ENCODE measurements around the gene MAN1A1.

The MAN1A1 gene

DNA sequence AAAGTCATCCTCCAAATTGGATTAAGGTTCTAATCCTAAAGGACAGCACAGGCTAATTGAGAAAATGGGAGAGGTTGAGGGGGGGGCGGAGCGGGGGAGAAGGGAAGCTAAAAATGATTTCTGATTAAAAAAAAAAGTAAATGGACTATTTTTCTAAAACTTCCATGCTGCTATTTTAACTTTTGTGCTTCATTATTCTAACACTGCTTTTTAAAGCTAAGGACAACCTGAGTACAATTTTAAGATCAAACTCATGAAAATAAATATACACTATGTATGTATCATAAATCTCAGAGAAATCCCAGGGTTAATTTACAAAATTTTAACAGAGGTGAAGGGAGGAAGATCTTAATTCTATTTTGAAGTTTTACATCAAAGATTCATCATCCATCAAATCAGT, 4.4 kb downstream of the MAN1A1 start:
- no peak for DNase-seq

DNA sequence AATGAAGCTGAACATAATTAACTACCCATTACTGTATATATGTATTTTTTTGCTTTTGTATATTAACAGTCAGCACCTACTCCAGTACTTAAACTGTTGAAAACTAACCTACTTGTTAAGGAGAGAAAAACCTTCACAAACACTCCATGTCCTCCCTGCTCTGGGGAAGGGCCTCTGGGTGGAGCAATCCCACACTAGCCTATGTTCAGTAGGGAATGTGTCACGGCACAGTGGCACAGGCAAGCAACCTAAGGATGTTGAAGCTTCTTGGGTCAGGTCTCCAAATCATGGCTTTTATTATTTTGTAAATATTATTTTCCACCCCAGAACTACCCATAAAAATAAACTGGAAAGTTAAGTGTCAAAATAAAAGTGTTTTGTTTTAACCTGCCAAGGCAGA, 5.3 kb downstream of the MAN1A1 start:
- DNase-seq: no peak

DNA sequence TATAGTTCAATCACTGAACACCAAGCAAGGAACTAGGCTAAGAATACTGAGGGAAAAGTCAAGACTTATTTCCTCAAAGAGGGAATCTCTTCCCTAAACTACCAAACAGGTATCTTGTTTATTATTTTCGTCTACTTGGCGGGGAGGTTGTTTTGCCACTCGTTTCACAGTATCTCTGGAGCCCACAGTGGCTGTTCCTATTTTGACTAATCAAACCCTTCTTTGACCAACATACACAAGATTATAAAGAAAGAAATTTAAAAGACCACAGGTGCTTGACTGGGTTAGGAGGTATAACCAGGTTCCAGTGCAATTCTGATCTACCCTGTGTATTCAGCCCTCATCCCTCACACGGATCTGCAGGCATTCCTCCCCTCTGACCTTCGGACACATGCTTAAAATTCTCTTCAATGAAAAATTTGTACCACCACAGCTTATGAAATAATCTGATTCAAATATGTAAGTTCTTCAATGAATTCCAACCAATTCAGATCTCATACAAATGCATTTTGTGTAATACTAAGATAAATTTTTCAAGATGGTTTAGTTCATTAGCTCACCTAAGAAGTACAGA, 5.9 kb downstream of the MAN1A1 start:
- no peak for DNase-seq

DNA sequence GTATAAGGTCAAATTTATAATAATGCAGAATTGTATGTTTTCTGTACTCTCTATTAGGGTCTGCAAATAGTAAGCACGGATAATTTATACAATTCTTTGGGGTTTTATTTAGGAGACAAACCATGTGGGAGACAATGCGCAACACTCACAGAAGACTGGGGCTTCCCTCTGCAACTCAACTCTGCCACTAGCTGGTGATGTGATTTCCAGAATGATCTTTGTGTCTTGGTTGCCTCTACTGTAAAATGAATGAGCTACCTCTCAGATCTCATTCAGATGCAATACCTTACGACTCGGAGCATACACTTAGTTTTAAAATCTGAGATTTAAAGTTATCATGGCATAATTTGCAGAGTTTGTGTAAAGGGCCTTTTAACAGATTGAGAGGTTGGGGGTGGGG, 6.4 kb downstream of the MAN1A1 start:
- DNase-seq: peak; percentile 7

DNA sequence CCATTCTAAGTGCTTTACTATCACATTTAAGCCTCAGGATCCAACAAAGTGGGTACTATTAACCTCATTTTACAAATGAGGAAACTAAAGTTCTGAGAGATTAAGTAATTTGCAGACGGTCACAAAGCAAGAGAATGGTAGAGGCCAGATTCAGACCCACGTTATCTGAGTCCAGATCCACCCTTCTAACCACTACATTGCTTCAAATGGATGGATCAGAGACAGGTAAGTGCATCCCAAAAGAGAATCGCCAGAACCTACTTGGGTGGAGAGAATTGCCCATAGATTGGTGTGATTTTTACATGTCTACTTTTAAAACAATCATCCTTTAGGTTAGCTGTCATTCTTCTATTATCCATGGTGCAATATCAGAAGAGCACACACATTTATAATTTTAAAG, 7.1 kb downstream of the MAN1A1 start:
- no peak for DNase-seq

DNA sequence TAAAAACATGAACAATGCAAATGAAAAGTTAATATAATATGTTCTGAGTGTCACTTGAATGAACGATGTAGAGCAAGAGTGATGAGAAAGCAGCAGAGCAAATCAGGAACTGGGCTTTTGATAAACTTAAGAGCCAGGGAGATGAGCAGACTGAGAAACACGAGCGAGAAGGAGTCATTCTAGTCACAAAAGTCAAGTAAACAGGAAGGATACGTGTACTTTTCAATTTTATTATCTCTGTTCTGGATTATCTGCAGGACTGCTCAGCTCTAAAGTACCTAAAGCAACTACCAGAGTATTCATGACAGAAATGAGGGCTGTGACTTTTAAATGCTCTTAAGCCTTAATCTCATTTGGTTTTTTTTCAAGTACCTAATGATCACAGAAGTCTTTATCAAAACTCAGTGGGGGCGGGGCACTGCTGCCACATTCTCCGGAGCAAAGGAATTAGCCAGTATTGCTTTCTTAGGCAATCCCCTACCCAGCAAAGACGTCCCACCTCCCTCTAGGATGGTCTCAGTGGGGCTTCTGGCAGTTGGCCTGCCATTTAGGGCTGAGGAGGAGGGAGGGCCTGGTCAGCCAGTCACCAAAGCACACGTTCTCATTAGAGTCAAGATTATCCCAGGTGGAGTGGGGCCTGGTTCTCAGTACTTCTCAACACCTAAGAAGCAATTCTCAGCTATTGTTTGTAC, 8.6 kb downstream of the MAN1A1 start:
- no peak for DNase-seq

DNA sequence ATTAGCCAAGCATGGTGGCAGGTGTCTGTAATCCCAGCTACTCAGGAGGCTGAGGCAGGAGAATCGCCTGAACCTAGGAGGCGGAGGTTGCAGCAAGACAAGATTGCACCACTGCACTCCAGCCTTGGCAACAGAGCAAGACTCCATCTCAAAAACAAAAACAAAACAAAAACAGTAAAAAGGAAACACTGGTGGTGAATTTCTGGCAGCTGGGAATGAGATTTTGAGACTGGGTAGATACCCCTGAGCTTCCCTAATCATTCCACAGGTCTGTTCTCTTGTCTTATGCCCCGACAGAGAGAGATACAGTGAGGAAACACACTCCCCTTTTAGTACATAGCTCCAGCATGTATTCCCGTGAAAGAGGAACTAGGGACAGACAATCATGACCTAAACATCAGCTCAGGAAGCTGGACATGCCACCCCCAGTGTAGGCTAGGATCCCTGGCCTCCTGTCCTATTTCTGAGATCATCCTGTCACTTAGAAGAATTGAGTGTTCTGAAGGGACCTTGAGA, 9.6 kb downstream of the MAN1A1 start:
- no peak for DNase-seq

DNA sequence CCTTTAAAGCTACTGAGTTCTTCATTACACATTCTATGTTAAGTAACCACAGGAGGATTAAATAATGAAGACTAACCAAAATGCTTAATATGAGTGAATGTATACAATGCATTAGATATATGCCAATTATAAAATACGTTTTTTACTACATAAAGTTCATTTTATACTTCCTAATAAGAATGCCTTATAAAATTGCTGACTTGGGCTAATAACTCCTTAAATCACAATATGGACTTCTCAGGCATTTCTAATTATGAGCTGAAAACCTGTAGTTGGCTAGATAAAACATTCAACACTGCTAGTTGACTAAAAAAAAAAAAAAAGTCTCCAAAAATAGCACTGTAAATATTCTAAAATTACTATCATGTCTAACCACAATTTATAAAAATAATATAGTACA, 11.8 kb downstream of the MAN1A1 start:
- DNase-seq: no peak

DNA sequence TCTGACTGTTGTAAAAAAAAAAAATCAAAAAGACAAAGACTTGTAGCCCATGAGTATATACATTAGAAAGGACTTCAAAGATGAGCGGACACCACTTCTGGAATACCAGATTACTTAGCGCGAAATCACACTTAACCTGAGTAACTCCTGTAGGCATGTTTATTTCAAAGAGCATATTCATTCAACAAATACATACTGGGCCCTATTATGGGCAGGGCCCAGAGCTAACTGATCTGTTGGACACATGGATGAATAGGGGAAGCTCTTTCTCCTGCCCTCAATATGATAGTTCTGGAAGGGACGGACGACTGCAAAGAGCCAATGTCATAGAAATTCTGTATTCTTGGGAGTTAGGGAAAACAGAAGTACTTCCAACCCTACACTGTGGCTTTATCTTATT, 12.3 kb downstream of the MAN1A1 start:
- no peak for DNase-seq

DNA sequence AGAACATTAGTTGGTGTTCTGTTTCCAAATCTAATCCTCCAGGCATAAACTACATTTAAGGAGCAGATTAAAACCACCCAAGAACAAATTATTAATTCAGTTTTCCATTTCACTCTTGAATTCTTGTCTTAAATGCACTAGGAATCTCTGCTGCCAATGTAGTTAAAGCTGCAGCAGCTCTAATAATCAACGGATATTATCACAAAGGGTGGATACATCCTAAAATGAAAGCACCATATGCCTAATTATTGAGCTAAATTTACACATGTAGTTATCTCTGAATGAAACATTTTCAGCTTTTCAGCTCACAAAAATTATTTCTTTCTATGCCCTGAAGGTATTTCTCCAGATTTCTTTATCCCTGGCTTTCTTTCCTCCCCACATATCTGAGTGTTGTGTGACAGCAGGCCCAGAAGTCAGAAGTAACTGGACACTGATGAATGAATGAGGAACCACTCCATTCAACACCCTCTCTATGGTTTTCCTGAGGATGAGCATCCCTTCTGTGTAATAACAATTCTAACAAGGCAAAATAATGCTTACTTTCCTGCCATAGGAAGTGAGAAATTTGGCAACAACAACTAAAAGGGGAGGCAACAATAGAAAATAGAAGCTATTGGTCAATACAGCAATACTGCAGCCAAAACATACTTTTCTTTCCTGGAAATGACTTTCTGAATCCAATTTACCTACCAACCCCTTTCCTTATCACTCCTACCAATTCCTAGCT, 14.9 kb downstream of the MAN1A1 start:
- DNase-seq: no peak

DNA sequence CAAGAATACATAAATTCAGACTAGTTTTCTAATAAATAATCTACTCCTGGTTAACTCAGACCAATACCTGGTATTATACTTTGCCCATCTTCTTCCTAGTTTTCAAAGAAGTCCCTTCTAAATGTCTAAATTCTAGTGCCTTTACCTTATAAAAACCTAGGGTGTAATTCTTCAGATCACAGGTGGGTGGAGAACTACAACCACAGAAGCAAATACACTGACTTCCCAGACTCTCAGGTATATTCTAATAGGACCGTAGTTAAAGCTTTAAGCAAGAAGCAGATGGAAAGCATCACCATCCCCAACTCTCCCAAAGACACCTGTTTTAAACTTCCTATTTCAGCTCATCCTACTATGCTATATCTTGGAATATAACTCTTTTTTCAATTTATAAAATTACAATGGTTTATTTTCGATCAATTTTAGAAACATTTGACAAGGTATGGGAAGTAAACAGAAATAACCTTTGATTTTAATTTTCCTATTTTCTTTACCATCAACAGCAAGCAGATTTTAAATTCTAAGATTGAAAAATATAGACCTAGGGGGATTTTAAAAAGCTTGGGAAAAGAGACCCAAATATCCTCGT, 15.8 kb downstream of the MAN1A1 start:
- no peak for DNase-seq

DNA sequence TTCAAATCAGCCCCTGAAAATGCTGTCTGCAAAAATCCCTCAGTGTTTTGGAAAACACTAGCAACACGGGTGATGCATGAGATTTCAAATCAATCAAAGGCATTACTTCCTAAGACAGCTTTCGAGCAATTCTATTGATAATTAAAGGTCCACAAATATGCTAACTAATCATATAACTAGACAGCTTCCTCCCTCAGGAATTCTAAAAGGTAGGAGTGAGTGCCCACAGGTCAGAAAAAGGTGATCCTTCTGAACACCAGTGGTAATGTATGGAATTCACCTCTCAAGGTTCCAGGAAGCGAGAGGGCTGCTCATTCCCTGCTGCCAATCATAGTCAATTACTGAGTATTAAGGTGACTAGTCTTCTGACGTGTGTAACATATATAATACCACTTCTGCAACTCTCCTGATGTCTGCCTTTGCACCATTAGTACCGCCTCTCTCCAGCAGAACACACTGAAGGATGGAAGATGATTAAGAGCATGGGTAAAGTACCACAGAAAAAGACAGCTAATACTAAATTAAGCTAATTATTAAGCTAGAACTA, 16.4 kb downstream of the MAN1A1 start:
- no peak for DNase-seq

DNA sequence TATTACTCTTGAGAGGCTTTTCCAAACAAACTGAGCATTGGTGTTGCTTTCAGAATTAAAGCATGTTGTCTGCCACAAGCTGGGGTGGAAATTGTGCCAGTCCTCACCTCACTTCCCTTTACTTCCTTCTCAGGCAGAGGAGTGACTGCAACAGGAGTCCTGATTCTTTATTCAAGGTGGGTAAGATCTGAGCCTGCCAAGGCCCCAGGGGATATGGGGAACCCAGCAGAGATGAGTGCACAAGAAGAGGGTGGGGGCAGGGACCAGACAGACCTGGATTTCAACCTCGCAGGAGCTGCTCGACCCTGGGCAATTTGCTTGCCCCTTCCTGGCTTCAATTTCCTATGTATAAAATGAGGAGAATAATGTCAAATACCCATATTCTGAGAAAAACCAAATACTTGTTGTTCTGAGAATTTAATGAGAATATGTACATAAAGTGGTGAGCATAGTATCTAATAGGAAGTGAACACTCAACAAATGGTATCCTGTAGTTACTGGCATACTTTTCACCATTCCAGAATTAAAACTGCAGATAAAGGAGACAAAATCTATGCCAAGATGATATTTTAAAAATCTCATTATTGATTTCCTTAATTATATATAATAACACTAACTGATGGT, 17.8 kb downstream of the MAN1A1 start:
- no peak for DNase-seq

DNA sequence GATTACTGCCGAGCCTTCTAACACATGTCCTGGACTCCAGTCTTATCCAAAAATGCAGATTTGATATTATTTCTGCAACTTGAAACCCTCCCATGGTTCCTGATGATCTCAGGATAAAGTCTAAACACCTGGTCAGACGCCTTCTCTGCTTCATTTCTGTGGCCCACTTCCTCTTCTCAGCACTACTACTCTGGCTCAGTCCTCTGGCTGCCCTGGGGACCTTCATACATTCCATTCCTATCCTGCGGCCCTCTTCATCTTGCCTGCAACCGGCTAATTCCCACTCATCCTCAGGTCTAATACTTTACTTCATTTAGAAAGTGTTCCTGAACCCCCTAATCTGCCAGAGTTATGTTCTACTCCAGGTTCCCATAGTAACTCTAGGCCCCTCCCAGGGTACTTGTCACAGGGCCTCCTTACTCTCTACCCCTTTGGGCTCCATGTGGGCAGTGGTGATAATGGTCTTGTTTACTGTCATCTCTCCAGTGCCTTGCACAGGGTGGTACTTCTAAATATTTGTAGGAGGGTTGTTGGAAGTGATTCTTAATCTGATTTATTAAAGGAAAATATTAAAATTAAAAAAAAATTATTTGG, 18.9 kb downstream of the MAN1A1 start:
- no peak for DNase-seq

DNA sequence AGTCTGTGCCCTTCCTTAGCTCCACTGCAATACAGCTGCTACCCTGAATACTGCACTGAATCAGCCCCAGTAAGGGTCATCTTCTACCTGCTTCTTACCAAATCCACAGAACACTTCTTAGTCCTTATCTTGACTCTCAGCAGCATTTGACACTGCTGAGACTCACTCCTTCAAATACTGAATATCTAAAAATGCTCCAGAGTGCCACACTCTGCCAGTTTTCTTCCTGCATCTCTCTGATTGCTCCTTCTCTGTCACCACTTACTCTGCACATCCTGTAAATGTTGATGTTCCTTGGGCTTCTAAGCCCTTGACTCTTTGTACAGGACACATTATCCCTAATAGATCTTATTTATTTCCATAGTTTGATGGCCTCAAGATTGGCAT, 19.8 kb downstream of the MAN1A1 start:
- DNase-seq: no peak

DNA sequence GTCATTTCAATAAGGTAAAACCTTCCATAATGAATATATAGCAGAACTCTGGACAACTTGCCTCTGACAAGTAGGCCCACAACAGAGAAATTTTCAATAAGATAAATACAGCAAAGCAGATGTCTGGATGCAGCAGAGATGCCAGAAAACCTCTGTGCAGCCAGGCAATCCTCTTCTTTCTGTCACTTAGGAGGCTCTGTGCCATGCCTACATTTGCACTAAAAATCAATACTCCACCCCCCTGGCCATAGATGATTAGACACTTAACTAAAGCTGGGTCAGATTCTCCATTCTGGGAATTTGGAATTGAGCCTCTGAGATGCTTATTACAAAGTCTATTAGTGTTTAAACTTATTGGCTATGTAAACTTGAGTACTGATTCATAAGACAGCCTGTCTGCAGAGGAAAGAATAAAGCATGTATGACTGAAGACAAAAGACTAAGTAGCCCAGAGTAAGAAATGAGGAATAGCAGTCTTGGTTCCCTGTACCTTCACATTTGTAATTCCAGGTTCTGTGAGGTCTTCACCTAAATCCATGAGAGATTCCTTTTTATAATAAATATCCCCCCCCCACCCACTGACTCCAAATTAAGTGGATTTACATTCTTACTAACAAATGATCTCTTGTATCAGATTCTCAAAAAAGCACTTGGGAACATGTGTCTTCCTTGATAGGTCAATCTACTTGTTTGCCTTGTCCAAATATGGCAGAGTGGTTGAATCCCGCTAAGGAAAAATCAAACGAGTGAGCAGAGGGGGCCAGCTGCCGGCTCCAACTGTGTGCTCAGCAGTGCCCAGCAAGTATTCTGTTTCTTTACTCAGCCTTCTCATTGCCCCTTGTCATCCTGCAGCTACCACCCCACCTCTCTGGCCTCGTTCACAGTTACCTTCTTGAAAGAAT, 20.4 kb downstream of the MAN1A1 start:
- no peak for DNase-seq

DNA sequence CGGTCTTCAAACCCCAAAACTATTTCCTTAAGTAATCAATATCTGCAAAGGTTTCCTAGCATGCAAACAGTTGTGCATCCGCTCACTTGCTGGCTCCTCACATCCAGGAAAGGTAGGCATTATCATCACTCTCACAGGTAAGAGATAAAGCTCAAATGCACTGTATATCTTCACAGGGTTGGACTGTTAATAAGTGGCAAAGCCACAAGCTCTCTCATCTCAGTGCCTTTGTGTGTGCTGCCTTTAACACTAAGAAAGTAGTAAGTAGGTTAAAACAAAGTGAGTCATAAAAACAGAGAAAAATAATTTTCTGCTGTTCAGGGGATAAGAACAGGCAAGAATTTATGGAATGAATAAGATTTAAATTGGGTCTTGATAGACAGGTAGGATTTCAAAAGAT, 21.3 kb downstream of the MAN1A1 start:
- no peak for DNase-seq

DNA sequence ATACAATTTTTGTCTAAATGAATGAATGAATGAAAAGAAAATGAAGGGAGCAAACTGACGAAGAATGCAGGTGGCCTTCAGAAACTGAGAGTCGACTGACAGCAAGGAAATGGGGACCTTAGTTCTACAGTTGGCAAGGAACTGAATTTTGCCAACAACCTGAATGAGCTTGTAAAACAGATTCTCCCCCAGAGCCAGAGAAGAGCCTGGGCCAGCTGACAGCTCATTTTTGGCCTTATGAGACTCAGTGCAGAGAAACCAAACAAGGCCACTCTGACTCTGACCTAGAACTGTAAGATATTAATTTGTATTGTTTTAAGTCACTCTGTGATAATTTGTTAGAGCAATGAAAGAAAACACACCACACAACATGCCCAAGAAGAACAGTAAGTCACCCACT, 21.8 kb downstream of the MAN1A1 start:
- no peak for DNase-seq

DNA sequence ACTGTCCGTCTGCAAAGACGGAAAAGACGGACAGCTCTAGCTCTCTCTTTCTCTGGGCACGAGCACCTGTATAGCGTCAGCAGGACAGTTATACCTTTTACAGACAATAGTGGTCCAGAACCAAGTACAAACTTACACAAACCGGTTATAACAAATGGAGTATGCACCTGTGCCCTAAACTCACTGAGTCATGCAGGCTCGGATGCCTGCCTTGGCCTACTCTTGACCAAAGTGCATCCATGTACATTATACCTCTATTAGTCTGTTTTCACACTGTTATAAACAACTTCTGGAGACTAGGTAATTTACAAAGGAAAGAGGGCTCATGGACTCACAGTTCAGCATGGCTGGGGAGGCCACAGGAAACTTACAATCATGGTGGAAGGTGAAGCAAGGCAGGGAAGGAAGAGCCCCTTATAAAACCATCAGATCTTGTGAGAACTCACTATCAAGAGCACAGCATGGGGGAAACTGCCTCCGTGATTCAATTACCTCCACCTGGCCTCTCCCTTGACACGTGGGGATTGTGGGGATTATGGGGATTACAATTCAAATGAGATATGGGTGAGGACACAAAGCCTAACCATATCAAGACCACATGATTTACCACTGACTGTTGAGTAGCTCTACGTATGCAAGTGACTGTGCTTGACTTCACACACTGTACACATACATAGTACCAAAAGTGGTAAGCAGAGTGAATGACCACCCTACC, 23.1 kb downstream of the MAN1A1 start:
- no peak for DNase-seq

DNA sequence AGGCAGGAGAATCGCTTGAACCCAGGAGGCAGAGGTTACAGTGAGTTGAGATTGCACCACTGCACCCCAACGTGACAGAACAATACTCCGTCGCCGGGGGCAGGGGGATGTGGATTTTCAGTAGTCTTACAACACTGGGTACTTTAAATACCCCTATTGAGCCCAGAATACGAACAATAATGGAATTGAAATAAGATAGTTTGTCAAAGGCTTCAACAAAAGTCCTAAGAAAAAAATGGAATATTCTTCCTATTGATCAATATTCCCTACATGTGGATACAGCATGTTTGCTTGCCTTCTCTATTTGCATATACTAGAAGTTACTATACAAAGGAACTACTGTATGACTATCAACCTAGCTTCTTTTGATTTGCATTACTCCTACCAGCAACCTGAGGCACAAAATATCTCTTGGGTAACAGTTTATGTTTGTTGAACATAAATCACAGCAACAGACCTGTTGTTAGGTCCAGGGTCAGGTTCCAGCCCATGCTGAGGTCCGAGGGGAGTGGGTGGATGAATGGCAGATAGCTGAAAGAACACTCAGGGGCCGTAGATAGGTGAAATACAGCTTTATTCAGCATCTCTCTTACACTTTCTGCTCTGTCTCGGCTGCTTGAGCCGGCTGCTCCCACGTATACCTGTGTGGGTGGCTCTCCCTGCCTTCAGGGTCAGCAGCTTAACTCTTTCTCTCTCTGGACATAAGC, 23.8 kb downstream of the MAN1A1 start:
- no peak for DNase-seq

All from CD4-positive, alpha-beta T cell treated with Interleukin-6 for 4 hours (primary cell).